Effector memory CD8-positive, alpha-beta T cell (primary cell): ENCODE measurements around the gene PDE8B.
A peak's percentile ranks its signal among the peaks of the same experiment; 100 is the strongest.

Experiments used
- ATAC-seq: fragments of 150-1000 bp; cut with Tn5 transposase; replicated peaks from 2 replicates; pipeline ENCODE4 v1.10.0; 2021; ENCODE audit warnings: mild to moderate bottlenecking, moderate library complexity
- DNase-seq, 3 experiments: peaks; one replicate each; pipeline ENCODE4 v3.0.0; 2021
- H3K27ac Mint-ChIP-seq, 2 donors: one replicate each; pipeline ENCODE4 v1.8.0; 2022; ENCODE audit warnings: mild to moderate bottlenecking in 2 of 2, mixed read lengths in 2 of 2, moderate library complexity in 2 of 2
- H3K27me3 Mint-ChIP-seq, 2 donors: one replicate each; pipeline ENCODE4 v1.8.0; 2022; ENCODE audit warnings: mixed read lengths in 2 of 2
- H3K36me3 Mint-ChIP-seq: one replicate; pipeline ENCODE4 v1.8.0; 2022; ENCODE audit warnings: mild to moderate bottlenecking, moderate library complexity, mixed read lengths; ENCODE audit not compliant: insufficient read depth
- H3K4me1 Mint-ChIP-seq, 2 donors: one replicate each; pipeline ENCODE4 v1.8.0; 2022; ENCODE audit warnings: low read depth in 2 of 2, mixed read lengths in 2 of 2
- H3K4me3 Mint-ChIP-seq, 2 donors: one replicate each; pipeline ENCODE4 v1.8.0; 2022; ENCODE audit warnings: mild to moderate bottlenecking in 2 of 2, mixed read lengths in 2 of 2, moderate library complexity in 2 of 2
- H3K9me3 Mint-ChIP-seq, 2 donors: one replicate each; pipeline ENCODE4 v1.8.0; 2022; ENCODE audit warnings: mixed read lengths in 2 of 2
- total RNA-seq, 9 experiments: gene quantifications; one replicate each; lab custom pipeline; 2026; lab: John Stamatoyannopoulos, UW

Gene PDE8B
- 0 to 0.21 (median 0) reads per million in 9 experiments for total RNA-seq

DNA sequence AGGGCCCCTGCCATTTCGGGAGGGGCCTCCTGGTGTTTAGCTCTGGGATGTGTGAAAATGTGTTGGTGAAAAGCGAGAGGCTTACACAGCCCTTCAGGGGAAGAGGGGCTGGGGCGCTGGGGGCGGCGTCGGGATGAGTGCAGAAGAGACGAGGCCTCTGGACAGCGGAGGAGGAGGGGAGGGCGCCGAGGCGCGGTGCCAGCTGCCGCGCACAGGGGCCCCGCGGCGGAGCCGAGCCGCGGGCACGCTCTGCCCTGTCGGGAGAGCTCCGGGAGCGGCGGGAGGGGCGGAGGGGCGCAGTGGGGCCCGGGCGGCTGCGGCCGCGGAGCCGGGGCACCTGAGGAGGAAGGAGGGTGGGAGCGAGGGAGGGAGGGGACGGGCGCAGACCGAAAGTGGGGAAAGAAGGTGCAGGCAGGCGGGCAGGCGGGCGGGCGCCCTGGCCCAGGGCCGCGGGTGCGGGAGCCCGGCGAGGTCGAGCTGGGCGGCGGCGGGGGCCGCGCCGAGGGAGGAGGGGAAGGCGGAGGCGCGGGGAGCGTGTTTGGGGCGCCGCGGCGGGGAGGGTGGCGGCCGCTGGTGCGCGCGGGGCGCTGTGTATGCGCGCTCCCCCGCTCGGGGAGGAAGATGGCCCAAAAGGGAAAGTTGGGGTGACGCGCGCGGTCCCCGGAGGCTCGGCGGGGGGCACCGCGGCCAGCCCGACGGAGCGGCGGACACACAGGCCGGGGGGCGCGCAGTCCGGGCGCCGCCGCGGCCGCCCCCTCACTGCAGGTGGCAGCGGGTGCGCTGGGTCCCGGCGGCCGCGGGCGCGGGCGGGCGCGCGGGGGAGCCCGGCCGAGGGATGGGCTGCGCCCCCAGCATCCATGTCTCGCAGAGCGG lies at the start of gene PDE8B:
Gene PDE8B, plus strand, starts transcription at position 590 of the 873 bp plus-strand sequence. Its CDS starts 246 bp downstream, at position 836.
- peaks cover 6 to 14% of the 10 kb centered on the region in 2 donors for H3K4me1 Mint-ChIP-seq
- H3K4me3 Mint-ChIP-seq = peak within 1 kb of the TSS; percentile 86 to 89
- H3K27me3 Mint-ChIP-seq = peaks cover 68 to 75% of the 10 kb centered on the region in 2 donors
- no peak for DNase-seq
- H3K36me3 Mint-ChIP-seq = peaks cover under 1% of the 10 kb centered on the region
- no peaks in the 10 kb centered on the region for H3K9me3 Mint-ChIP-seq
- H3K27ac Mint-ChIP-seq = no peak within 1 kb of the TSS
- ATAC-seq = no peak

DNA sequence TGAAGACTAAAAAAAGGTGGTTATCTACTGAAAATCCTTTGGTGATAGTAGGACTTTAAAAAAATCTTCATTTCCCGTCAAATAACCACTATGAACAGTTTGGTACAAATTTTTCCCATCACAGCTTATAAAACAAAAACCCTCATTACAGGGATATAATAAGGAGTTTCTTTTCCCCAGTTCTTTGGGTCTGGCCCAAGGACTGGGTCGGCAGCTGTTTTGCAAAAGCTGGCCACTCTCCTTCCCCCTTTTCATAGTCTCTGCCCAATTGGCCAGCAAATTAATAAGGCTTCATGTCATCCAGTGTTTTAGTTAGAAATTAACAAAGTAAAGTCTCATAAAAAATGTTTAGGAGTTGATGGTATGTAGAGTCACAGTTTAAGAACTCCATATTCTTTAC lies 47.0 kb upstream of the PDE8B start:
- no peak overlapping the region for H3K4me3 Mint-ChIP-seq
- H3K27ac Mint-ChIP-seq = no peak overlapping the region
- DNase-seq (no peak), ATAC-seq (no peak)
- H3K27me3 Mint-ChIP-seq = peaks cover 11 to 26% of the 10 kb centered on the region in 2 donors
- no peaks in the 10 kb centered on the region for H3K4me1 Mint-ChIP-seq
- no peaks in the 10 kb centered on the region for H3K36me3 Mint-ChIP-seq
- no peaks in the 10 kb centered on the region for H3K9me3 Mint-ChIP-seq

- ATAC-seq = no peak
- Mint-ChIP-seq H3K9me3 (no peaks in the 10 kb centered on the region), H3K27ac (no peak overlapping the region), H3K4me3 (no peak overlapping the region), H3K27me3 (peaks cover 34 to 53% of the 10 kb centered on the region in 2 donors), H3K36me3 (no peaks in the 10 kb centered on the region), H3K4me1 (no peaks in the 10 kb centered on the region)
- no peak for DNase-seq
These were observed 43.4 kb upstream of the PDE8B start for GRCh38 chr5:77167063-77167462.

- peaks cover 34 to 53% of the 10 kb centered on the region in 2 donors for H3K27me3 Mint-ChIP-seq
- no peak overlapping the region for H3K4me3 Mint-ChIP-seq
- DNase-seq (no peak), ATAC-seq (no peak)
- H3K27ac Mint-ChIP-seq = no peak overlapping the region
- H3K9me3 Mint-ChIP-seq = no peaks in the 10 kb centered on the region
- no peaks in the 10 kb centered on the region for H3K36me3 Mint-ChIP-seq
- no peaks in the 10 kb centered on the region for H3K4me1 Mint-ChIP-seq
These were observed 42.8 kb upstream of the PDE8B start for GRCh38 chr5:77167695-77168121.

GRCh38 chr5:77168161-77168878 lies 42.2 kb upstream of the PDE8B start:
- no peaks in the 10 kb centered on the region for H3K36me3 Mint-ChIP-seq
- no peak overlapping the region for H3K4me3 Mint-ChIP-seq
- DNase-seq (no peak), ATAC-seq (no peak)
- no peaks in the 10 kb centered on the region for H3K9me3 Mint-ChIP-seq
- peaks cover 34 to 51% of the 10 kb centered on the region in 2 donors for H3K27me3 Mint-ChIP-seq
- no peak overlapping the region for H3K27ac Mint-ChIP-seq
- no peaks in the 10 kb centered on the region for H3K4me1 Mint-ChIP-seq

DNA sequence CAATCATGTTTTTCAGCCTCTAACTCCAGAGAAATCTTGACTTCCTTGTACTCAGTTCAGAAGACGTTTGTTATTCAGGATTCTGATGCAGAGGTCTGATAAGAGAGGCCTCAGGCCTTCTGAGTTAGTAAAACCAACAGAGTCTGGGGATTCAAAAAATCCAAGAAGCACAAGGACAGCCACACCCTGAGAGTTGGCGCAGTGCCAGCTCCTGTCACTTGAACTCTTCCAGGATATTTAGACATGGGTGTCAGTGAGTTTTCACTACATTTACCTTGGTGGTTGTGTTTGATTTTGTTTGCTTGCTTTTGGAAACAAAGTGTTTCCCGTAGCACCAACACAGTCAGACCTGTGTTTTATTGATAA lies 41.6 kb upstream of the PDE8B start:
- ATAC-seq (no peak), DNase-seq (no peak)
- Mint-ChIP-seq H3K4me3 (no peak overlapping the region), H3K9me3 (no peaks in the 10 kb centered on the region), H3K27me3 (peaks cover 29 to 46% of the 10 kb centered on the region in 2 donors), H3K4me1 (no peaks in the 10 kb centered on the region), H3K36me3 (no peaks in the 10 kb centered on the region), H3K27ac (no peak overlapping the region)

DNA sequence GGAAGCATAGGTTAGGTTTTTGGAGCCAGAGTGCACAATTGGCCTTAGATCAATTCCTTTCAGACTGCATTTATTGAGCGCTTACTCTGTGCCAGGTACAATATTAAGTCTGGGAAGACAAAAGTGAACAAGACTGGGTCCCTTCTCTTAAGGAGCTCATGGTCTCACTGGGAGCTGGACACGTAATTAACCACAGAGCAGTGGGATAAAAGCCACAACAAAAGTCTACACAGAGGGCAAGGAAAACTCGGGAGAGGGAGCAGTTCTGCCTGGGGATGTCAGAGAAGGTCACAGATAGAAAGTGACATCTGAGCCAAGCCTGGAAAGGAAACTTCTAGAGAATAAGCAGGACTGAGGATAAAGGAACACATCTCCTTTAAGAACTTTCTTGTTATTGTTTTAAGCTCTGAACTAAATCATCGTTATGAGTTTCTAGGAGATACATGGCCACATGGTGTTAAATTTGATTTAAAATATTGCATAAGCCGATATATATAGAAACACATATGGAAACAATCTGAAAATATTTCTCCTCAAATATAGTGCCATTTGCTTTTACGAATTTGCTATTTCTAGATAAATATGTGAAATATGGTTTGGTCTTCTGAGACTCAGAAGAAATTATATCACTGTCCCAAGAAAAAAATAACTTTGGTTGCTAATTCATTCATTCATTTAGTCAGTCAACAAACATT lies 40.1 kb upstream of the PDE8B start:
- Mint-ChIP-seq H3K27me3 (peaks cover 23 to 43% of the 10 kb centered on the region in 2 donors), H3K27ac (no peak overlapping the region), H3K4me3 (no peak overlapping the region), H3K9me3 (no peaks in the 10 kb centered on the region), H3K36me3 (no peaks in the 10 kb centered on the region), H3K4me1 (no peaks in the 10 kb centered on the region)
- no peak for DNase-seq
- ATAC-seq = no peak

DNA sequence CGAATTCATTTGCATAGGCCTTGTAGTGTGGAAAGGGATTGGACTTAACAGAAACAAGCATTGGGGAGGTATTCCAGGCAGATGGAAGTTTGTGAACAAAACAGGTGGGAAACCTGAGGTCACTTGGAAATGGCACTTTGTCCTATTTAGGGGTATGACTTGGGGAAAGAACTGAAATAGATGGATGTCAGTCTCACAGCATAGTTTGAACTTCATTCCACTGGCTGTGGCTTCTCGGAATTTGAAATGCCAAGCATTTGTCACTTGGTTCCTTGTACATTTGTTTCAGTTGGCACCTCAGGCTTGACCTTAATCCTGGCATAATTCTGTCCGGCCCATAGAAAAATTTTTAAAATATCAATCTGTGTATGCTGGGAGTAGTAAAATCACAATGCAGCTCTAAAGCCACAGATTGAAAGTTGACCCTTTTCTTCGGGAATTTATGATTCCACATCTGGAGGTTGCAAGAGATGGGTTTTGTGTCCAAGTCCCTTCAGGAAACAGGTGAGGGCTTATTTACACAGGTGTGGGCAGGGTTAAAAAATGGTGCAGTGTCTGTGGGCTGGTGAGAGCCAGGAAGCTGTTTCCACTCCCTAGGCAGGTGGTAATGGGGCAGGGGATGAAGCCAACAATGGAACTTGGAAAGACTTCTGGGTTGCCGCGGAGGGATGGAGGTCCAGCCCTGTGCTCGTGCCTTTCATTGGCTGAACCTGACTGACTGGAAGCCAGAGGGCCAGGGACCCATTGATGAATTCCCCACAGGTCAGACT lies 39.2 kb upstream of the PDE8B start:
- H3K27me3 Mint-ChIP-seq = peaks cover 23 to 43% of the 10 kb centered on the region in 2 donors
- DNase-seq (no peak), ATAC-seq (no peak)
- no peaks in the 10 kb centered on the region for H3K4me1 Mint-ChIP-seq
- no peak overlapping the region for H3K4me3 Mint-ChIP-seq
- no peaks in the 10 kb centered on the region for H3K36me3 Mint-ChIP-seq
- no peak overlapping the region for H3K27ac Mint-ChIP-seq
- H3K9me3 Mint-ChIP-seq = no peaks in the 10 kb centered on the region

- Mint-ChIP-seq H3K4me3 (no peak overlapping the region), H3K4me1 (no peaks in the 10 kb centered on the region), H3K36me3 (no peaks in the 10 kb centered on the region), H3K9me3 (no peaks in the 10 kb centered on the region), H3K27ac (no peak overlapping the region), H3K27me3 (peaks cover 23 to 33% of the 10 kb centered on the region in 2 donors)
- ATAC-seq (no peak), DNase-seq (no peak)
These were observed 37.7 kb upstream of the PDE8B start for GRCh38 chr5:77172713-77173328.

- Mint-ChIP-seq H3K27me3 (peaks cover 22 to 24% of the 10 kb centered on the region in 2 donors), H3K9me3 (no peaks in the 10 kb centered on the region), H3K4me3 (no peak overlapping the region), H3K27ac (no peak overlapping the region), H3K36me3 (no peaks in the 10 kb centered on the region), H3K4me1 (no peaks in the 10 kb centered on the region)
- DNase-seq (no peak), ATAC-seq (no peak)
These were observed 36.0 kb upstream of the PDE8B start for GRCh38 chr5:77174526-77174925.

DNA sequence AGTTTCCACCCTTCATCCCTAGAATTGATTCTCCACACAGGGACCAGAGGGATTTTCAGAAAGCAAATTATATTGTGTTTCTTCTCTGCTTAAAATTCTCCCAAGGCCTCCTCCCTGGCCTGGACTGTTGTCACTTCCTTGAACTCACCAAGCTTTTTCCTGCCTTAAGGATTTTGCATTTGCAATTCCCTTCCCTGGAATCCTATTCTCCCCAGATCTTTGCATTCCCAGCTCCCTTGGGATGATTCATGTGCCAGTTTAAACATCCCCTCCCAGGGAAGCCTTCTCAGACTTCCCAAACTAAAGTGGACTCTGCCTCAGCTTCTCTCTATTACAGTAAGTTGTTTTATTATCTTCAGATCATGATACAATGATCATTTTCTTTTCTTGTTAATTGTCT lies 35.2 kb upstream of the PDE8B start:
- Mint-ChIP-seq H3K4me3 (no peak overlapping the region), H3K27me3 (peaks cover 15 to 17% of the 10 kb centered on the region in 2 donors), H3K4me1 (no peaks in the 10 kb centered on the region), H3K9me3 (no peaks in the 10 kb centered on the region), H3K27ac (no peak overlapping the region), H3K36me3 (no peaks in the 10 kb centered on the region)
- ATAC-seq (no peak), DNase-seq (no peak)

GRCh38 chr5:77176429-77176828 lies 34.1 kb upstream of the PDE8B start:
- Mint-ChIP-seq H3K36me3 (peaks cover 2% of the 10 kb centered on the region), H3K9me3 (no peaks in the 10 kb centered on the region), H3K27me3 (peaks cover 14 to 17% of the 10 kb centered on the region in 2 donors), H3K4me1 (peaks cover 0 to 1% of the 10 kb centered on the region in 2 donors), H3K4me3 (no peak overlapping the region), H3K27ac (no peak overlapping the region)
- ATAC-seq (no peak), DNase-seq (no peak)
